Measurements from ENCODE around the gene GNGT2.

GNGT2 gene

DNA sequence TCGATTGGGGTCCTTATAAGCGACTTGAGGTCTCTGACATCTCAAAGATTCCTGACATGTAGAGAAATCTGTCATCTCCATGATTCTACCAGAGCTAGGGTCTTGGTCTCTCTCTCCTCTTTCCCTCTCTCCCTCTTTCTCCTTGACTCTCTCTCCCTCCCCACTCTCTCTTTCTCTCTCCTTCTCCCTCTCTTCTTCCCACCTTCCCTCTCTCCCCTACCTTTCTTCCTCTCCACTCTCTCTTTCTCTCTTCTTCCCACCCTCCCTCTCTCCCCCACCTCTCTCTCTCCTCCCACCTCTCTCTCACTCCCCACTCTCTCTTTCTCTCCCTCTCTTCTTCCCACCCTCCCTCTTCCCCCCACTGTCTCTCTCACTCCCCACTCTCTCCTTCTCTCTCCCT lies 45.2 kb downstream of the GNGT2 start:
- TF ChIP-seq, protein P1, sequence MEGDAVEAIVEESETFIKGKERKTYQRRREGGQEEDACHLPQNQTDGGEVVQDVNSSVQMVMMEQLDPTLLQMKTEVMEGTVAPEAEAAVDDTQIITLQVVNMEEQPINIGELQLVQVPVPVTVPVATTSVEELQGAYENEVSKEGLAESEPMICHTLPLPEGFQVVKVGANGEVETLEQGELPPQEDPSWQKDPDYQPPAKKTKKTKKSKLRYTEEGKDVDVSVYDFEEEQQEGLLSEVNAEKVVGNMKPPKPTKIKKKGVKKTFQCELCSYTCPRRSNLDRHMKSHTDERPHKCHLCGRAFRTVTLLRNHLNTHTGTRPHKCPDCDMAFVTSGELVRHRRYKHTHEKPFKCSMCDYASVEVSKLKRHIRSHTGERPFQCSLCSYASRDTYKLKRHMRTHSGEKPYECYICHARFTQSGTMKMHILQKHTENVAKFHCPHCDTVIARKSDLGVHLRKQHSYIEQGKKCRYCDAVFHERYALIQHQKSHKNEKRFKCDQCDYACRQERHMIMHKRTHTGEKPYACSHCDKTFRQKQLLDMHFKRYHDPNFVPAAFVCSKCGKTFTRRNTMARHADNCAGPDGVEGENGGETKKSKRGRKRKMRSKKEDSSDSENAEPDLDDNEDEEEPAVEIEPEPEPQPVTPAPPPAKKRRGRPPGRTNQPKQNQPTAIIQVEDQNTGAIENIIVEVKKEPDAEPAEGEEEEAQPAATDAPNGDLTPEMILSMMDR (IDR thresholded peaks at IDR 0.05; ENCODE audit: low read depth, low read length) = no peak
- DNase-seq (ENCODE audit: extremely low read depth, low read depth) = no peak

DNA sequence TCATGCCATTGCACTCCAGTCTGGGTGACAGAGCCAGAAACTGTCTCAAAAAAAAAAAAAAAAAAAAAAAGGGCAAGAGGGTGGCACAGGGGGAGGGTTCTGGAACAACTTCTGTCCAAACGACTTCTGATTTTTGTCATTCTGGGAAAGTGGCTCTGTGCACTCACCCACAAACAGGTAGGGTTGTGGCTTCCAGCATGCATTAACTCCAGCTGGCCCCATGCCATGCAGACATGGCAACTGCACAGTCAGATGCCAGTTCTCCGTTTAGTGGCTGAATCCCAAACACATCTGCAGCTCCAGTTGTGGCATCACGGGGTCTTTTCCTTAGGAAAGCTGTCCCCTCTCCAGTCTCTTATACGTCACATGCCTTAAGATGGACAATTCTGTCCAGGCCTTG lies 47.5 kb downstream of the GNGT2 start:
- TF ChIP-seq, protein P1 (IDR thresholded peaks at IDR 0.05; ENCODE audit: low read depth, low read length) = no peak
- no peak for DNase-seq (ENCODE audit: extremely low read depth, low read depth)

DNA sequence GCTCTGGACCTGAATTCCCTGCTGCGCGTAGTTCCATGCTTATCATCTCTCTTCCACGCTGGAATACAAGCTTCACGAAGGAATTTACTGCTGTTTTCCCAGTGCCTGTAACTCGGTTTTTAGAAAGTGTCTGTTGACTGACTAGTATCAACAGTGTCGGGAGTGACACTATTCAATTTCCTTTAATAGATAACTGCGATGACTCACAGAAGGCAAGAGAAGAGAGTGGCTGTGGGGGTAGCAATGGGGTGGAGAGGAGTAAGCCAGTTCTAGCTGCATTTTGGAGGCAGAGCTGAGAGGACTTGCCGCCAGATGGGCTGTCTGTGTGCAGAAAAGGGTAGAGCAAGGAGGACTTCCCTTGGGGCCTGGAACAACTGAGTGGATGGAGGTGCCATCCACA lies 52.6 kb downstream of the GNGT2 start:
- TF ChIP-seq, protein P1 (IDR thresholded peaks at IDR 0.05; ENCODE audit: low read depth, low read length) = no peak
- no peak for DNase-seq (ENCODE audit: extremely low read depth, low read depth)

DNA sequence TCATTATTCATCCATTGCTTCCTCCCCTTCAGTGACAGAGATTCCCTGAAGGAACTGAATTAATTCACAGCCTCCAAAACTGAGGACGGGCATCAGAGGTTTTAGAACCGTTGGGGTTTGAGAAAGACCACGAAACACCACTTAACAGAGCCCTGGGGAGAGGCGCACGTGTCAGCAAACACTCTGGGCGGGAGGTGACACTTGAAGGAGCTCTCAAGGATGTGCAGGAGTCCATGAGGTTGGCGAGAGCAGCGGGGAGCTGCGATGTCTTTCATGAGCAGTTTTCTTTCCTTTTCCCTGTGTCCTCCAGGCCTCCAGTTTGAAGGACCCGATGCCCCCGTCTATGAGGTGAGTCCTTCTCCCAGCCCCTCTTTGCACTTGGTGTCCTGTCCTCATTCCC lies 54.1 kb downstream of the GNGT2 start:
- TF ChIP-seq, protein P1 (IDR thresholded peaks at IDR 0.05; ENCODE audit: low read depth, low read length) = no peak
- no peak for DNase-seq (ENCODE audit: extremely low read depth, low read depth)
